Liver (tissue), 9 donors: ENCODE data around the gene CDCP1. TPM values are rescaled to one million over a fixed set of nuclear protein-coding genes. Genes with fewer than 3 reads are reported as not detected.

Source experiments
- DNase-seq: peaks from one replicate; pipeline ENCODE4 v3.0.0-alpha.2; 2017; ENCODE audit warnings: low spot score
- H3K27ac ChIP-seq, 2 donors: one replicate each; pipeline ENCODE4 v1.7.0; 2013; ENCODE audit warnings: inconsistent platforms in 2 of 2, low read length in 2 of 2, control low read depth in 1 of 2, low read depth in 1 of 2, mild to moderate bottlenecking in 1 of 2
- H3K27me3 ChIP-seq, 4 donors: one replicate each; pipeline versions ENCODE4 v1.6.1 to v1.7.0; 2013; ENCODE audit warnings: low read length in 3 of 4, inconsistent platforms in 1 of 4, mild to moderate bottlenecking in 1 of 4, moderate library complexity in 1 of 4; ENCODE audit not compliant: control insufficient read depth in 4 of 4, insufficient read depth in 4 of 4
- H3K36me3 ChIP-seq, 4 donors: one replicate each; pipeline versions ENCODE4 v1.6.1 to v1.7.0; 2013; ENCODE audit warnings: low read length in 3 of 4, mild to moderate bottlenecking in 3 of 4, low read depth in 1 of 4, moderate library complexity in 1 of 4; ENCODE audit not compliant: control insufficient read depth in 4 of 4, insufficient read depth in 3 of 4
- H3K4me1 ChIP-seq, 4 donors: one replicate each; pipeline versions ENCODE4 v1.6.1 to v1.7.0; 2013; ENCODE audit warnings: low read length in 3 of 4, mild to moderate bottlenecking in 3 of 4, moderate library complexity in 1 of 4; ENCODE audit not compliant: control insufficient read depth in 4 of 4, insufficient read depth in 4 of 4
- H3K4me3 ChIP-seq, 3 donors: one replicate each; pipeline versions ENCODE4 v1.6.1 to v1.7.0; 2013; ENCODE audit warnings: low read length in 3 of 3, control low read depth in 1 of 3, low read depth in 1 of 3, mild to moderate bottlenecking in 1 of 3
- H3K9ac ChIP-seq, 2 donors: one replicate each; pipeline ENCODE4 v1.7.0; 2013; ENCODE audit warnings: low read length in 2 of 2, mild to moderate bottlenecking in 2 of 2, moderate library complexity in 2 of 2, control low read depth in 1 of 2, low read depth in 1 of 2
- H3K9me3 ChIP-seq, 4 donors: one replicate each; pipeline versions ENCODE4 v1.6.1 to v1.7.0; 2013; ENCODE audit warnings: low read length in 3 of 4; ENCODE audit not compliant: control insufficient read depth in 4 of 4
- EGR1 ChIP-seq, 2 donors: IDR thresholded peaks; 2 replicates each; pipeline ENCODE4 v1.6.1; 2016 to 2018; ENCODE audit warnings: antibody characterized with exemption in 2 of 2, low read depth in 2 of 2
- FOXA1 ChIP-seq: IDR thresholded peaks from 2 replicates; pipeline ENCODE4 v1.6.1; 2016; ENCODE audit warnings: antibody characterized with exemption
- FOXA2 ChIP-seq: IDR thresholded peaks from 2 replicates; pipeline ENCODE4 v1.6.1; 2016; ENCODE audit warnings: antibody characterized with exemption
- GABPA ChIP-seq, 2 donors: IDR thresholded peaks in 1 of 2; conservative IDR thresholded peaks in 1 of 2; 2 replicates each; pipeline ENCODE4 v1.6.1; 2016; ENCODE audit warnings: antibody characterized with exemption in 2 of 2, mild to moderate bottlenecking in 1 of 2, moderate library complexity in 1 of 2
- HNF4A ChIP-seq, 2 donors: conservative IDR thresholded peaks; 2 replicates each; pipeline ENCODE4 v1.6.1; 2016; ENCODE audit warnings: antibody characterized with exemption in 2 of 2, mild to moderate bottlenecking in 2 of 2
- HNF4G ChIP-seq: IDR thresholded peaks from 2 replicates; pipeline ENCODE4 v1.6.1; 2016; ENCODE audit warnings: antibody characterized with exemption
- MAX ChIP-seq: IDR thresholded peaks from 2 replicates; pipeline ENCODE4 v1.6.1; 2016; ENCODE audit warnings: antibody characterized with exemption
- NR2F2 ChIP-seq: IDR thresholded peaks from 2 replicates; pipeline ENCODE4 v1.6.1; 2016; ENCODE audit warnings: antibody characterized with exemption
- RAD21 ChIP-seq, 2 donors: IDR thresholded peaks; 2 replicates each; pipeline ENCODE4 v1.6.1; 2016; ENCODE audit warnings: antibody characterized with exemption in 2 of 2, mild to moderate bottlenecking in 2 of 2
- RXRA ChIP-seq, 2 donors: IDR thresholded peaks; 2 replicates each; pipeline ENCODE4 v1.6.1; 2017 to 2018; ENCODE audit warnings: antibody characterized with exemption in 2 of 2, mild to moderate bottlenecking in 1 of 2
- SP1 ChIP-seq: IDR thresholded peaks from 2 replicates; pipeline ENCODE4 v1.6.1; 2018; ENCODE audit warnings: antibody characterized with exemption, mild to moderate bottlenecking
- TAF1 ChIP-seq: conservative IDR thresholded peaks from 2 replicates; pipeline ENCODE4 v1.6.1; 2016; ENCODE audit warnings: antibody characterized with exemption, mild to moderate bottlenecking
- YY1 ChIP-seq: IDR thresholded peaks from 2 replicates; pipeline ENCODE4 v1.6.1; 2016; ENCODE audit warnings: antibody characterized with exemption, mild to moderate bottlenecking
- WGBS: extraction: QIAGEN DNeasy Blood & Tissue Kit; methylation state at CpG from one replicate; pipeline ENCODE4 v1.1.7; 2013; 5-methylcytosine and 5-hydroxymethylcytosine counted together
- polyA plus RNA-seq, 2 donors: library from polyadenylated mRNA; stranded (reverse) in 1 of 2; unstranded in 1 of 2; fragments of 200-250 nt in 1 of 2; fragments of >200 nt in 1 of 2; fragmentation: Nextera tagmentation in 1 of 2; extraction: Ambion mirVana in 1 of 2; gene quantifications; one replicate each; pipeline versions ENCODE4 v1.2.1 to v1.2.3, GENCODE V29; 2013 to 2015
- total RNA-seq, 2 donors: library from RNA; depleted of rRNA; stranded (reverse); fragments of >200 nt; gene quantifications; one replicate each; pipeline ENCODE4 v1.2.3, GENCODE V29; 2014
- TF ChIP-seq, protein P1 (sequence below): IDR thresholded peaks from 2 replicates; pipeline ENCODE4 v1.6.1; 2016; ENCODE audit warnings: antibody characterized with exemption, mild to moderate bottlenecking
- TF ChIP-seq, protein P2 (sequence below): IDR thresholded peaks from 2 replicates; pipeline ENCODE4 v1.6.1; 2016; ENCODE audit warnings: antibody characterized with exemption
- TF ChIP-seq, protein P3 (sequence below): IDR thresholded peaks from 2 replicates; pipeline ENCODE4 v1.6.1; 2016; ENCODE audit warnings: antibody characterized with exemption
- donor health status: healthy.
- donor health status: healthy.
- donor health status: healthy.
- donor health status: healthy.
- donor health status: healthy.

Gene CDCP1
- total and polyA plus RNA-seq, 4 donors: 0.22 to 0.67 (median 0.45) TPM

DNA sequence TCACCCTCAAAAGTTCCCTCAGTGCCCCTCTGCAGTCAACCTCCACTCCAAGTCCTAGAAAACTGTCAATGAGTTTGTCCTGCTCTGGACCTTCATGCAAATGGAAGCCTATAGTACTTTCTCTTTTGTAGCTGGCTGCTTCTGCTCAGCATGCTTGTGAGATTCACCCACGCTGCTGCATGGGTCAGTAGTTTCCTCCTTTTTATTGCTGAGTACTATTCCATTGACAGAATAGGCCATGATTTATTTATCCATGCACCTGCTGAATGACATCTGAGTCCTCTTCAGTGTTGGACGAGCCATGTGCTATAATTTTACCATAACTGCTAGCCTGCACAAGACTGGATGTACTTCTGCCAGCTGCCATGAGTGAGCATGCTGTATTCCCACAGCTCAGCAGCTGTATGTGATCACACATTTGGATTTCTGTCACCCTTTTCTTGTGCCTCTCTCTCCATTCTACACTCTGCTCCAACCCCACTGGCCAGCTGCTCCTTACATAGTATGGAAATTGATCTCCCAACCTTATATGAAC, 26.3 kb downstream of the CDCP1 start:
- 81% methylated on average over 2 of the region's 2 CpGs for WGBS
- no peaks in the 10 kb centered on the region for H3K9me3 ChIP-seq
- no peak overlapping the region for H3K27ac ChIP-seq
- DNase-seq: no peak
- H3K4me3 ChIP-seq: no peak overlapping the region
- no peaks in the 10 kb centered on the region for H3K4me1 ChIP-seq
- TF ChIP-seq RXRA (IDR thresholded peaks at IDR 0.05) (no peak), TAF1 (no peak), GABPA (IDR thresholded peaks at IDR 0.05 in 1 of 2, conservative IDR thresholded peaks at IDR 0.05 in 1 of 2) (no peak), FOXA1 (no peak), YY1 (no peak), EGR1 (IDR thresholded peaks at IDR 0.05; ENCODE audit: low read depth in 2 of 2) (no peak), NR2F2 (no peak), HNF4A (conservative IDR thresholded peaks at IDR 0.05) (no peak)
- TF ChIP-seq, protein P1, sequence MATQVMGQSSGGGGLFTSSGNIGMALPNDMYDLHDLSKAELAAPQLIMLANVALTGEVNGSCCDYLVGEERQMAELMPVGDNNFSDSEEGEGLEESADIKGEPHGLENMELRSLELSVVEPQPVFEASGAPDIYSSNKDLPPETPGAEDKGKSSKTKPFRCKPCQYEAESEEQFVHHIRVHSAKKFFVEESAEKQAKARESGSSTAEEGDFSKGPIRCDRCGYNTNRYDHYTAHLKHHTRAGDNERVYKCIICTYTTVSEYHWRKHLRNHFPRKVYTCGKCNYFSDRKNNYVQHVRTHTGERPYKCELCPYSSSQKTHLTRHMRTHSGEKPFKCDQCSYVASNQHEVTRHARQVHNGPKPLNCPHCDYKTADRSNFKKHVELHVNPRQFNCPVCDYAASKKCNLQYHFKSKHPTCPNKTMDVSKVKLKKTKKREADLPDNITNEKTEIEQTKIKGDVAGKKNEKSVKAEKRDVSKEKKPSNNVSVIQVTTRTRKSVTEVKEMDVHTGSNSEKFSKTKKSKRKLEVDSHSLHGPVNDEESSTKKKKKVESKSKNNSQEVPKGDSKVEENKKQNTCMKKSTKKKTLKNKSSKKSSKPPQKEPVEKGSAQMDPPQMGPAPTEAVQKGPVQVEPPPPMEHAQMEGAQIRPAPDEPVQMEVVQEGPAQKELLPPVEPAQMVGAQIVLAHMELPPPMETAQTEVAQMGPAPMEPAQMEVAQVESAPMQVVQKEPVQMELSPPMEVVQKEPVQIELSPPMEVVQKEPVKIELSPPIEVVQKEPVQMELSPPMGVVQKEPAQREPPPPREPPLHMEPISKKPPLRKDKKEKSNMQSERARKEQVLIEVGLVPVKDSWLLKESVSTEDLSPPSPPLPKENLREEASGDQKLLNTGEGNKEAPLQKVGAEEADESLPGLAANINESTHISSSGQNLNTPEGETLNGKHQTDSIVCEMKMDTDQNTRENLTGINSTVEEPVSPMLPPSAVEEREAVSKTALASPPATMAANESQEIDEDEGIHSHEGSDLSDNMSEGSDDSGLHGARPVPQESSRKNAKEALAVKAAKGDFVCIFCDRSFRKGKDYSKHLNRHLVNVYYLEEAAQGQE: no peak
- no peak overlapping the region for H3K9ac ChIP-seq
- H3K27me3 ChIP-seq: peaks cover 0 to 3% (median 0%) of the 10 kb centered on the region in 4 donors
- no peaks in the 10 kb centered on the region for H3K36me3 ChIP-seq

DNA sequence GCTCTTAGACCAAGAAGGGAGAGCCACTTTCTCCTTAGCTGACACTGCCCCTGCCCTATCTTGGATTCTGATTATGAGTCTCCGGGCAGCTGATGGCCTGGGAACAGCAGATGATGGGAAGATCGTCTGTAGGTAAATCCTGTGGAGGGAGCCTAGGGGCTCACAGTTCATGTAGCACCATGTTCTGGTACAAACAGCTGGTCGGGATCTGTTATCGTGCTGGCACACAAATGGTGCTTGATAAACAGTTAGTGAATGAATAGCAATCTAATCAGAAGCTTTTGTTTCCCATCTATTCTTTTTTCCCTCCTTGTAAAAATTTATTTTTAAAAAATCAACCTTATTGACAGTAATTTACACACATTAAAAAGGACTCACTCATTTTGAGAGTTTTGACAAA, 26.8 kb downstream of the CDCP1 start:
- H3K36me3 ChIP-seq: no peaks in the 10 kb centered on the region
- no peaks in the 10 kb centered on the region for H3K9me3 ChIP-seq
- H3K4me1 ChIP-seq: no peaks in the 10 kb centered on the region
- TF ChIP-seq RAD21 (IDR thresholded peaks at IDR 0.05): no peak
- no peak for TF ChIP-seq FOXA2
- TF ChIP-seq HNF4G: no peak
- no peak for TF ChIP-seq GABPA (IDR thresholded peaks at IDR 0.05 in 1 of 2, conservative IDR thresholded peaks at IDR 0.05 in 1 of 2)
- no peak for TF ChIP-seq SP1
- TF ChIP-seq YY1: no peak
- TF ChIP-seq EGR1 (IDR thresholded peaks at IDR 0.05; ENCODE audit: low read depth in 2 of 2): no peak
- TF ChIP-seq, protein P2, sequence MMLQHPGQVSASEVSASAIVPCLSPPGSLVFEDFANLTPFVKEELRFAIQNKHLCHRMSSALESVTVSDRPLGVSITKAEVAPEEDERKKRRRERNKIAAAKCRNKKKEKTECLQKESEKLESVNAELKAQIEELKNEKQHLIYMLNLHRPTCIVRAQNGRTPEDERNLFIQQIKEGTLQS: no peak
- TF ChIP-seq, protein P1: no peak
- TF ChIP-seq MAX: no peak
- no peak for TF ChIP-seq NR2F2
- no peak for TF ChIP-seq TAF1
- TF ChIP-seq, protein P3, sequence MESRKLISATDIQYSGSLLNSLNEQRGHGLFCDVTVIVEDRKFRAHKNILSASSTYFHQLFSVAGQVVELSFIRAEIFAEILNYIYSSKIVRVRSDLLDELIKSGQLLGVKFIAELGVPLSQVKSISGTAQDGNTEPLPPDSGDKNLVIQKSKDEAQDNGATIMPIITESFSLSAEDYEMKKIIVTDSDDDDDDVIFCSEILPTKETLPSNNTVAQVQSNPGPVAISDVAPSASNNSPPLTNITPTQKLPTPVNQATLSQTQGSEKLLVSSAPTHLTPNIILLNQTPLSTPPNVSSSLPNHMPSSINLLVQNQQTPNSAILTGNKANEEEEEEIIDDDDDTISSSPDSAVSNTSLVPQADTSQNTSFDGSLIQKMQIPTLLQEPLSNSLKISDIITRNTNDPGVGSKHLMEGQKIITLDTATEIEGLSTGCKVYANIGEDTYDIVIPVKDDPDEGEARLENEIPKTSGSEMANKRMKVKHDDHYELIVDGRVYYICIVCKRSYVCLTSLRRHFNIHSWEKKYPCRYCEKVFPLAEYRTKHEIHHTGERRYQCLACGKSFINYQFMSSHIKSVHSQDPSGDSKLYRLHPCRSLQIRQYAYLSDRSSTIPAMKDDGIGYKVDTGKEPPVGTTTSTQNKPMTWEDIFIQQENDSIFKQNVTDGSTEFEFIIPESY: no peak
- no peak for TF ChIP-seq RXRA (IDR thresholded peaks at IDR 0.05)
- peaks cover 0 to 3% (median 0%) of the 10 kb centered on the region in 4 donors for H3K27me3 ChIP-seq
- no peak overlapping the region for H3K4me3 ChIP-seq
- no peak overlapping the region for H3K9ac ChIP-seq
- no peak for DNase-seq
- H3K27ac ChIP-seq: no peak overlapping the region
- 52% methylated on average over 4 of the region's 4 CpGs for WGBS
